ENCODE measurements around the gene UTP20.

- TF ChIP-seq SUZ12 (IDR thresholded peaks at IDR 0.05; ENCODE audit: extremely low read depth, insufficient read depth, insufficient read length) (no peak), YY1 (IDR thresholded peaks at IDR 0.05; ENCODE audit: insufficient read depth, insufficient read length) (no peak), ZNF274 (IDR thresholded peaks at IDR 0.05; ENCODE audit: low read depth, low read length) (no peak)
Observed at GRCh38 chr12:101407049-101407435, 127.1 kb downstream of the UTP20 start.

Data from NT2/D1 (cell line).